HepG2 (cell line): ENCODE results near the gene CLCN2. TPM values are rescaled to one million over a fixed set of nuclear protein-coding genes. Genes with fewer than 3 reads are reported as not detected.

Source experiments
- ATF2 ChIP-seq: sonication (generic); formaldehyde crosslinking; IDR thresholded peaks from 2 replicates; pipeline ENCODE4 v1.4.0; 2020; ENCODE audit warnings: missing genetic modification reagents
- CHD2 ChIP-seq: IDR thresholded peaks from 2 replicates; pipeline ENCODE4 v1.6.1; 2011; ENCODE audit warnings: low read depth, low read length, improper control_type of control experiment
- DMAP1 ChIP-seq: IDR thresholded peaks from 2 replicates; pipeline ENCODE4 v1.6.1; 2016
- GATAD2A ChIP-seq: IDR thresholded peaks from 2 replicates; pipeline ENCODE4 v1.6.1; 2016
- HNF1A ChIP-seq, 2 experiments: sonication (generic) in 1 of 2; formaldehyde crosslinking in 1 of 2; IDR thresholded peaks; 2 replicates each; pipeline versions ENCODE4 v1.4.0 to v1.6.1; 2016 to 2020; ENCODE audit warnings: borderline replicate concordance in 1 of 2, low read depth in 1 of 2, mild to moderate bottlenecking in 1 of 2, missing genetic modification reagents in 1 of 2
- KLF16 ChIP-seq, 2 experiments: sonication (generic) in 1 of 2; formaldehyde crosslinking in 1 of 2; IDR thresholded peaks; 2 replicates each; pipeline versions ENCODE4 v1.6.1 to v1.8.0; 2016 to 2023; ENCODE audit warnings: missing genetic modification reagents in 2 of 2, missing compliant biosample characterization in 1 of 2
- RERE ChIP-seq: IDR thresholded peaks from 2 replicates; pipeline ENCODE4 v1.6.1; 2016; ENCODE audit warnings: low read depth, missing genetic modification reagents, missing compliant biosample characterization
- ZBTB37 ChIP-seq: sonication (generic); formaldehyde crosslinking; IDR thresholded peaks from 2 replicates; pipeline ENCODE4 v1.4.0; 2020; ENCODE audit warnings: mild to moderate bottlenecking, missing genetic modification reagents
- ZNF329 ChIP-seq: sonication (generic); formaldehyde crosslinking; IDR thresholded peaks from 2 replicates; pipeline ENCODE4 v1.9.0; 2021; ENCODE audit warnings: low read depth, mild to moderate bottlenecking, missing genetic modification reagents
- ZNF550 ChIP-seq: sonication (generic); formaldehyde crosslinking; IDR thresholded peaks from 2 replicates; pipeline ENCODE4 v1.4.0; 2020; ENCODE audit warnings: mild to moderate bottlenecking, missing genetic modification reagents, borderline replicate concordance
- ZNF558 ChIP-seq: sonication (generic); formaldehyde crosslinking; IDR thresholded peaks from 2 replicates; pipeline ENCODE4 v1.9.0; 2022; ENCODE audit warnings: mild to moderate bottlenecking, missing genetic modification reagents, borderline replicate concordance
- ZNF615 ChIP-seq: sonication (generic); formaldehyde crosslinking; IDR thresholded peaks from 2 replicates; pipeline ENCODE4 v1.5.0; 2020; ENCODE audit warnings: mild to moderate bottlenecking, missing genetic modification reagents, borderline replicate concordance
- ZNF674 ChIP-seq: sonication (generic); formaldehyde crosslinking; IDR thresholded peaks from 2 replicates; pipeline ENCODE4 v1.5.0; 2020; ENCODE audit warnings: low read depth, mild to moderate bottlenecking, missing genetic modification reagents
- polyA plus RNA-seq, 8 experiments: library from polyadenylated mRNA; depleted of rRNA in 3 of 8; stranded (reverse) in 7 of 8; unstranded in 1 of 8; fragments of >200 nt; fragmentation: Illumina TruSeq in 4 of 8; extraction: Trizol in 4 of 8; gene quantifications; 2 replicates each; pipeline versions ENCODE4 v1.2.1 to v1.2.3, GENCODE V29; 2011 to 2016; ENCODE audit warnings: low read depth in 4 of 8, missing spikeins in 1 of 8, mixed read lengths in 1 of 8; ENCODE audit not compliant: insufficient read depth in 1 of 8
- total RNA-seq, 5 experiments: library from RNA; depleted of rRNA; stranded (reverse); fragments of >200 nt; fragmentation: Illumina TruSeq; extraction: Trizol; gene quantifications; 2 replicates each; pipeline ENCODE4 v1.2.3, GENCODE V29; 2016; ENCODE audit warnings: low read depth in 1 of 5

CLCN2 gene
- total and polyA plus RNA-seq, 2 of the 13 experiments (the other 11 are each of a cell fraction or from before 2014, with no cell fraction given), result 11.4 to 13.5 TPM

GRCh38 chr3:184335661-184336546 is 25.5 kb downstream of the CLCN2 start (continued):
- TF ChIP-seq ZNF674 (peak; percentile 77; the same call in 1 of the 2 replicates), RERE (CRISPR knock-in tag) (no peak; the same call in 1 of the 2 replicates), HNF1A (IDR thresholded peaks at IDR 0.05; ENCODE audit: low read depth) (no peak), HNF1A (CRISPR knock-in tag; IDR thresholded peaks at IDR 0.05; ENCODE audit: borderline replicate concordance) (peak; percentile 36; the same call in 1 of the 2 replicates), GATAD2A (peak; percentile 41), DMAP1 (CRISPR knock-in tag) (no peak; the same call in 1 of the 2 replicates), ZNF329 (0 out of 2 replicates have a peak, but pooled peaks have one; percentile 4), ZNF550 (0 out of 2 replicates have a peak, but pooled peaks have one; percentile 63), ZNF615 (no peak), CHD2 (no peak), ZBTB37 (CRISPR knock-in tag) (no peak), ZNF558 (CRISPR knock-in tag) (no peak), KLF16 (CRISPR knock-in tag; IDR thresholded peaks at IDR 0.05) (peak in 1 of 2 experiments; percentile 55; a peak in 2 of 4 replicates), ATF2 (CRISPR knock-in tag) (peak; percentile 83)
